ENCODE results near the gene FBXO4.
"Not testable (repeated sequence)": the region's sequence is repeated elsewhere in the genome, so short reads cannot be mapped to it uniquely, and the experiment has no call there.

Gene FBXO4

GRCh38 chr5:41982858-41983257 is 57.8 kb downstream of the FBXO4 start:
- DNase-seq (ENCODE audit: low read depth, low spot score): not testable (repeated sequence)

GRCh38 chr5:41983284-41983683 is 58.2 kb downstream of the FBXO4 start:
- DNase-seq (ENCODE audit: low read depth, low spot score): no peak

- DNase-seq (ENCODE audit: low read depth, low spot score): no peak
Observed at GRCh38 chr5:41985945-41986695, 61.0 kb downstream of the FBXO4 start.

All from iPS DF 19.7 (cell line).